GDM1 (cell line): ENCODE results near the gene A1CF.
"Not testable (repeated sequence)": the region's sequence is repeated elsewhere in the genome, so short reads cannot be mapped to it uniquely, and the experiment has no call there.

Experiments used
- DNase-seq: peaks from one replicate; lab custom pipeline; 2025; lab: John Stamatoyannopoulos, UW

A1CF gene

GRCh38 chr10:50787962-50788361 lies 97.5 kb downstream of the A1CF start:
- not testable (repeated sequence) for DNase-seq

- not testable (repeated sequence) for DNase-seq
Measured at GRCh38 chr10:50782017-50782416, 103.4 kb downstream of the A1CF start.

GRCh38 chr10:50780036-50780435 lies 105.4 kb downstream of the A1CF start:
- not testable (repeated sequence) for DNase-seq

- DNase-seq = not testable (repeated sequence)
Measured at GRCh38 chr10:50774868-50775267, 110.6 kb downstream of the A1CF start.

GRCh38 chr10:50772042-50772441 lies 113.4 kb downstream of the A1CF start:
- not testable (repeated sequence) for DNase-seq

GRCh38 chr10:50766774-50767513 lies 118.5 kb downstream of the A1CF start:
- DNase-seq = not testable (repeated sequence)
